Measurements from ENCODE around the gene WIF1. TPM values are rescaled to one million over a fixed set of nuclear protein-coding genes. Genes with fewer than 3 reads are reported as not detected.

WIF1 gene
- total and polyA plus RNA-seq, 2 of the 4 experiments (the other 2 are of a cell fraction) = not detected

DNA sequence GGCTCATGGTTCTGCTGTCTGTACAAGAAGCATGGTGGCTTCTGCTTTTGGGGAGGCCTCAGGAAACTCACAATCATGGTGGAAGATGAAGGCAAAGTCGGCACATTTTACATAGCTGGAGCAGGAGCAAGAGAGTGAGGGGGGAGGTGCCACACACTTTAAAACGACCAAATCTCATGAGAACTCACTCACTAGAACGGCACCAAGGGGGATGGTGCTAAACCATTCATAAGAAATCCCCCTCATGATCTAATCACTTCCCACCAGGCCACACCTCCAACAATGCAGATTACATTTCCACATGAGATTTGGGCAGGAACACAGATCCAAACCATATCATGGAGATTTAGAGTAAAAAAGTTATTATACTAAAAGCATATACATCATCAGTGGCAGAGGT, 34.7 kb upstream of the WIF1 start:
- no peak for DNase-seq

More for the DNA sequence above, 34.7 kb upstream of the WIF1 start:
- Histone ChIP-seq H3K27ac (ENCODE audit: insufficient read depth, low read length) (no peak overlapping the region), H2BK5ac (ENCODE audit: low read depth, low read length, poor library complexity, severe bottlenecking) (no peak overlapping the region), H2BK15ac (ENCODE audit: low read depth, low read length) (no peak overlapping the region), H3K56ac (ENCODE audit: extremely low read depth, insufficient read depth, low read length) (no peak overlapping the region), H3K4ac (ENCODE audit: low read depth, low read length) (no peak overlapping the region), H3K4me2 (ENCODE audit: low read depth, low read length) (no peak overlapping the region), H3K79me1 (ENCODE audit: low read depth in 1 of 2, low read length in 2 of 2) (no peaks in the 10 kb centered on the region), H2AFZ (replicated peaks; ENCODE audit: low read length, poor library complexity) (no peak overlapping the region), H3K4me3 (ENCODE audit: insufficient read depth, low read depth, low read length) (no peak overlapping the region), H3K9me1 (ENCODE audit: insufficient read depth, low read length) (no peaks in the 10 kb centered on the region), H3K27me3 (ENCODE audit: control insufficient read depth, insufficient read depth, low read length) (peaks cover 10% of the 10 kb centered on the region), H4K5ac (ENCODE audit: low read depth, low read length) (no peak overlapping the region), H3K4me1 (ENCODE audit: control insufficient read depth, insufficient read depth, low read length) (no peaks in the 10 kb centered on the region), H3K18ac (ENCODE audit: low read depth, low read length) (no peak overlapping the region; the same call in 1 of the 2 replicates), H4K91ac (ENCODE audit: insufficient read depth, low read depth, low read length) (no peak overlapping the region), H4K8ac (ENCODE audit: low read depth in 2 of 2, low read length in 2 of 2) (no peak overlapping the region), H2AK9ac (replicated peaks; ENCODE audit: low read depth, low read length, poor library complexity) (no peak overlapping the region), H3K23ac (ENCODE audit: low read depth, low read length) (no peak overlapping the region), H2BK120ac (ENCODE audit: low read depth, low read length) (no peak overlapping the region), H3K14ac (replicated peaks; ENCODE audit: low read depth, low read length) (no peak overlapping the region), H3K9ac (ENCODE audit: low read depth, low read length) (no peak overlapping the region), H3K9me3 (ENCODE audit: control insufficient read depth, insufficient read depth, low read length) (no peaks in the 10 kb centered on the region), H2AK5ac (ENCODE audit: low read depth, low read length) (no peak overlapping the region), H2BK20ac (ENCODE audit: low read depth, low read length) (0 out of 2 replicates have a peak overlapping the region, but pooled peaks have one; percentile 32), H4K20me1 (ENCODE audit: insufficient read depth, low read length) (no peaks in the 10 kb centered on the region), H3K36me3 (ENCODE audit: control insufficient read depth, insufficient read depth, low read length) (no peaks in the 10 kb centered on the region)
- in situ Hi-C loops (cut with MboI; ENCODE audit: low sequenced_read_pairs) (no loop called here), intact Hi-C loops (cut with micrococcal nuclease) (no loop called here), dilution Hi-C loops (cut with HindIII; ENCODE audit: low sequenced_read_pairs, unreplicated experiment) (no loop called here)
- CTCF ChIA-PET = interaction anchor here (0.5 to 0.6 kb wide), 2 partner anchors 57 to 1053 kb away, joined by 3 to 5 read pairs; no protein-coding TSS in a partner anchor
- BruUV-seq (replicated peaks) = no TSS peak
- no peak for ATAC-seq (ENCODE audit: low read depth)
- POLR2A ChIA-PET (ENCODE audit: unreplicated experiment) = no interaction called here
- WGBS, 2 experiments (ENCODE audit: extremely low coverage in 2 of 2, insufficient read length in 1 of 2) = no CpG with 5 or more reads among the region's 3 CpGs
- no peak for TF ChIP-seq BHLHE40 (IDR thresholded peaks at IDR 0.05; ENCODE audit: low read depth, low read length)
- no peak for TF ChIP-seq RCOR1 (IDR thresholded peaks at IDR 0.05; ENCODE audit: insufficient replicate concordance, low read length)
- TF ChIP-seq, protein P1, sequence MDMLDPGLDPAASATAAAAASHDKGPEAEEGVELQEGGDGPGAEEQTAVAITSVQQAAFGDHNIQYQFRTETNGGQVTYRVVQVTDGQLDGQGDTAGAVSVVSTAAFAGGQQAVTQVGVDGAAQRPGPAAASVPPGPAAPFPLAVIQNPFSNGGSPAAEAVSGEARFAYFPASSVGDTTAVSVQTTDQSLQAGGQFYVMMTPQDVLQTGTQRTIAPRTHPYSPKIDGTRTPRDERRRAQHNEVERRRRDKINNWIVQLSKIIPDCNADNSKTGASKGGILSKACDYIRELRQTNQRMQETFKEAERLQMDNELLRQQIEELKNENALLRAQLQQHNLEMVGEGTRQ (IDR thresholded peaks at IDR 0.05; ENCODE audit: low read depth, low read length) = no peak
- TF ChIP-seq CEBPB (IDR thresholded peaks at IDR 0.05; ENCODE audit: low read depth, low read length) = no peak
- TF ChIP-seq POLR2A (IDR thresholded peaks at IDR 0.05; ENCODE audit: low read depth, low read length) = no peak
- TF ChIP-seq RAD21 (IDR thresholded peaks at IDR 0.05; ENCODE audit: low read length) = no peak
- TF ChIP-seq FOS (IDR thresholded peaks at IDR 0.05; ENCODE audit: low read depth, low read length) = no peak
- no peak for TF ChIP-seq MXI1 (IDR thresholded peaks at IDR 0.05; ENCODE audit: borderline replicate concordance, low read depth, low read length)
- no peak for TF ChIP-seq CHD1 (IDR thresholded peaks at IDR 0.05; ENCODE audit: low read depth, low read length)
- no peak for TF ChIP-seq NFE2L2 (IDR thresholded peaks at IDR 0.05; ENCODE audit: low read depth, low read length)
- TF ChIP-seq, protein P2, sequence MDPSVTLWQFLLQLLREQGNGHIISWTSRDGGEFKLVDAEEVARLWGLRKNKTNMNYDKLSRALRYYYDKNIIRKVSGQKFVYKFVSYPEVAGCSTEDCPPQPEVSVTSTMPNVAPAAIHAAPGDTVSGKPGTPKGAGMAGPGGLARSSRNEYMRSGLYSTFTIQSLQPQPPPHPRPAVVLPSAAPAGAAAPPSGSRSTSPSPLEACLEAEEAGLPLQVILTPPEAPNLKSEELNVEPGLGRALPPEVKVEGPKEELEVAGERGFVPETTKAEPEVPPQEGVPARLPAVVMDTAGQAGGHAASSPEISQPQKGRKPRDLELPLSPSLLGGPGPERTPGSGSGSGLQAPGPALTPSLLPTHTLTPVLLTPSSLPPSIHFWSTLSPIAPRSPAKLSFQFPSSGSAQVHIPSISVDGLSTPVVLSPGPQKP (IDR thresholded peaks at IDR 0.05; ENCODE audit: borderline replicate concordance, low read depth, low read length) = no peak
- TF ChIP-seq MAZ (IDR thresholded peaks at IDR 0.05; ENCODE audit: borderline replicate concordance, low read depth, low read length) = no peak

Data from IMR-90 (cell line).